ENCODE measurements around the gene HSD17B1. TPM values are rescaled to one million over a fixed set of nuclear protein-coding genes. Genes with fewer than 3 reads are reported as not detected.

The HSD17B1 gene
- total RNA-seq, 3 donors from 2014 or later: 0.10 to 0.53 (median 0.33) TPM

GRCh38 chr17:42578282-42578869, 25.7 kb downstream of the HSD17B1 start:
- Mint-ChIP-seq H3K9me3 (no peaks in the 10 kb centered on the region), H3K27me3 (ENCODE audit: low read depth) (no peaks in the 10 kb centered on the region), H3K36me3 (ENCODE audit: insufficient read depth) (peaks cover 21% of the 10 kb centered on the region), H3K4me3 (peak overlapping the region; percentile 98), H3K4me1 (ENCODE audit: low read depth) (peaks cover 21% of the 10 kb centered on the region)
- ATAC-seq (peak; percentile 33 to 39), DNase-seq (peak; percentile 69)

- no peaks in the 10 kb centered on the region for H3K9me3 Mint-ChIP-seq
- DNase-seq (no peak), ATAC-seq (no peak)
- peak overlapping the region; percentile 55 for H3K4me3 Mint-ChIP-seq
- no peaks in the 10 kb centered on the region for H3K27me3 Mint-ChIP-seq (ENCODE audit: low read depth)
- H3K4me1 Mint-ChIP-seq (ENCODE audit: low read depth): peaks cover 19% of the 10 kb centered on the region
- peaks cover 20% of the 10 kb centered on the region for H3K36me3 Mint-ChIP-seq (ENCODE audit: insufficient read depth)
These were observed 27.2 kb downstream of the HSD17B1 start for GRCh38 chr17:42579794-42580551.

- Mint-ChIP-seq H3K27me3 (ENCODE audit: low read depth) (no peaks in the 10 kb centered on the region), H3K4me3 (no peak overlapping the region), H3K4me1 (ENCODE audit: low read depth) (peaks cover 12% of the 10 kb centered on the region), H3K36me3 (ENCODE audit: insufficient read depth) (peaks cover 27% of the 10 kb centered on the region), H3K9me3 (no peaks in the 10 kb centered on the region)
- ATAC-seq: no peak
- DNase-seq: no peak
These were observed 29.1 kb downstream of the HSD17B1 start for GRCh38 chr17:42581744-42582270.

- H3K4me3 Mint-ChIP-seq: no peak overlapping the region
- DNase-seq: no peak
- ATAC-seq: no peak
- H3K36me3 Mint-ChIP-seq (ENCODE audit: insufficient read depth): peaks cover 29% of the 10 kb centered on the region
- no peaks in the 10 kb centered on the region for H3K9me3 Mint-ChIP-seq
- H3K4me1 Mint-ChIP-seq (ENCODE audit: low read depth): no peaks in the 10 kb centered on the region
- no peaks in the 10 kb centered on the region for H3K27me3 Mint-ChIP-seq (ENCODE audit: low read depth)
These were observed 32.2 kb downstream of the HSD17B1 start for GRCh38 chr17:42584880-42585279.

GRCh38 chr17:42585353-42585752, 32.6 kb downstream of the HSD17B1 start:
- peaks cover 29% of the 10 kb centered on the region for H3K36me3 Mint-ChIP-seq (ENCODE audit: insufficient read depth)
- H3K9me3 Mint-ChIP-seq: no peaks in the 10 kb centered on the region
- ATAC-seq: no peak
- no peaks in the 10 kb centered on the region for H3K4me1 Mint-ChIP-seq (ENCODE audit: low read depth)
- no peaks in the 10 kb centered on the region for H3K27me3 Mint-ChIP-seq (ENCODE audit: low read depth)
- DNase-seq: no peak
- no peak overlapping the region for H3K4me3 Mint-ChIP-seq

- ATAC-seq (no peak), DNase-seq (no peak)
- H3K36me3 Mint-ChIP-seq (ENCODE audit: insufficient read depth): peaks cover 30% of the 10 kb centered on the region
- no peaks in the 10 kb centered on the region for H3K27me3 Mint-ChIP-seq (ENCODE audit: low read depth)
- H3K4me1 Mint-ChIP-seq (ENCODE audit: low read depth): no peaks in the 10 kb centered on the region
- H3K4me3 Mint-ChIP-seq: no peak overlapping the region
- no peaks in the 10 kb centered on the region for H3K9me3 Mint-ChIP-seq
These were observed 33.9 kb downstream of the HSD17B1 start for GRCh38 chr17:42586514-42587230.

GRCh38 chr17:42590886-42591285, 38.2 kb downstream of the HSD17B1 start:
- Mint-ChIP-seq H3K9me3 (no peaks in the 10 kb centered on the region), H3K4me3 (no peak overlapping the region), H3K4me1 (ENCODE audit: low read depth) (peaks cover 3% of the 10 kb centered on the region), H3K36me3 (ENCODE audit: insufficient read depth) (peaks cover 20% of the 10 kb centered on the region), H3K27me3 (ENCODE audit: low read depth) (no peaks in the 10 kb centered on the region)
- DNase-seq (no peak), ATAC-seq (no peak)

- no peak for DNase-seq
- Mint-ChIP-seq H3K4me3 (no peak overlapping the region), H3K4me1 (ENCODE audit: low read depth) (peaks cover 5% of the 10 kb centered on the region), H3K36me3 (ENCODE audit: insufficient read depth) (peaks cover 21% of the 10 kb centered on the region), H3K9me3 (no peaks in the 10 kb centered on the region), H3K27me3 (ENCODE audit: low read depth) (no peaks in the 10 kb centered on the region)
- ATAC-seq: no peak
These were observed 38.7 kb downstream of the HSD17B1 start for GRCh38 chr17:42591411-42591810.

- Mint-ChIP-seq H3K4me3 (no peak overlapping the region), H3K4me1 (ENCODE audit: low read depth) (peaks cover 23% of the 10 kb centered on the region), H3K36me3 (ENCODE audit: insufficient read depth) (peaks cover 18% of the 10 kb centered on the region), H3K9me3 (no peaks in the 10 kb centered on the region), H3K27me3 (ENCODE audit: low read depth) (no peaks in the 10 kb centered on the region)
- DNase-seq (no peak), ATAC-seq (no peak)
These were observed 43.7 kb downstream of the HSD17B1 start for GRCh38 chr17:42596386-42596785.

- Mint-ChIP-seq H3K36me3 (ENCODE audit: insufficient read depth) (peaks cover 17% of the 10 kb centered on the region), H3K4me3 (no peak overlapping the region), H3K27me3 (ENCODE audit: low read depth) (no peaks in the 10 kb centered on the region), H3K9me3 (no peaks in the 10 kb centered on the region), H3K4me1 (ENCODE audit: low read depth) (peaks cover 32% of the 10 kb centered on the region)
- DNase-seq: no peak
- ATAC-seq: no peak
These were observed 46.2 kb downstream of the HSD17B1 start for GRCh38 chr17:42598905-42599304.

- Mint-ChIP-seq H3K4me1 (ENCODE audit: low read depth) (peaks cover 68% of the 10 kb centered on the region), H3K9me3 (no peaks in the 10 kb centered on the region), H3K4me3 (no peak overlapping the region), H3K27me3 (ENCODE audit: low read depth) (no peaks in the 10 kb centered on the region), H3K36me3 (ENCODE audit: insufficient read depth) (peaks cover 17% of the 10 kb centered on the region)
- DNase-seq: no peak
- no peak for ATAC-seq
These were observed 50.6 kb downstream of the HSD17B1 start for GRCh38 chr17:42603318-42603717.

Other genes with a start within 250 kb of the HSD17B1 start
- 100 to 1,000 TPM; 172 to 175 (median 173) TPM for gene STAT3, start 164.5 kb upstream of the HSD17B1 start, total RNA-seq
- 1 to 10 TPM in 1 of 3 donors, under 1 TPM in 2; 0.76 to 1.1 (median 0.92) TPM for gene CAVIN1, start 129.7 kb upstream of the HSD17B1 start, total RNA-seq
- 10 to 100 TPM; 12.8 to 18.0 (median 14.4) TPM for gene ATP6V0A1, start 94.0 kb upstream of the HSD17B1 start, total RNA-seq
- 10 to 100 TPM; 11.6 to 12.9 (median 12.0) TPM for gene NAGLU, start 16.7 kb upstream of the HSD17B1 start, total RNA-seq
- 100 to 1,000 TPM in 2 of 3 donors, 10 to 100 TPM in 1; 98.8 to 110 (median 105) TPM for gene COASY, start 9.2 kb downstream of the HSD17B1 start, total RNA-seq
- gene MLX, start 14.2 kb downstream of the HSD17B1 start, total RNA-seq: 10 to 100 TPM; 69.3 to 90.1 (median 77.7) TPM
- gene PSMC3IP, start 24.8 kb downstream of the HSD17B1 start, total RNA-seq: 10 to 100 TPM; 23.5 to 31.0 (median 26.9) TPM
- 10 to 100 TPM; 27.2 to 37.9 (median 30.0) TPM for gene RETREG3, start 56.5 kb downstream of the HSD17B1 start, total RNA-seq
- gene TUBG1, start 56.8 kb downstream of the HSD17B1 start, total RNA-seq: 100 to 1,000 TPM in 1 of 3 donors, 10 to 100 TPM in 2; 91.7 to 103 (median 93.7) TPM
- 1 to 10 TPM; 5.6 to 7.1 (median 5.9) TPM for gene TUBG2, start 106.4 kb downstream of the HSD17B1 start, total RNA-seq
- gene PLEKHH3, start 124.1 kb downstream of the HSD17B1 start, total RNA-seq: 1 to 10 TPM in 1 of 3 donors, under 1 TPM in 2; 0.56 to 1.2 (median 0.63) TPM
- gene CCR10, start 128.9 kb downstream of the HSD17B1 start, total RNA-seq: under 1 TPM; 0.25 to 0.43 (median 0.32) TPM
- 1 to 10 TPM in 1 of 3 donors, under 1 TPM in 2; 0.73 to 1.3 (median 0.79) TPM for gene CNTNAP1, start 129.6 kb downstream of the HSD17B1 start, total RNA-seq
- gene EZH1, start 192.1 kb downstream of the HSD17B1 start, total RNA-seq: 10 to 100 TPM; 22.2 to 26.5 (median 22.6) TPM
- not detected for gene RAMP2, start 208.3 kb downstream of the HSD17B1 start, total RNA-seq
- gene VPS25, start 220.5 kb downstream of the HSD17B1 start, total RNA-seq: 100 to 1,000 TPM in 1 of 3 donors, 10 to 100 TPM in 2; 92.6 to 106 (median 98.7) TPM
- gene WNK4, start 227.7 kb downstream of the HSD17B1 start, total RNA-seq: under 1 TPM; 0.16 to 0.46 (median 0.38) TPM
- gene COA3, start 245.8 kb downstream of the HSD17B1 start, total RNA-seq: 10 to 100 TPM; 52.2 to 56.2 (median 55.1) TPM
- not detected for gene CNTD1, start 245.9 kb downstream of the HSD17B1 start, total RNA-seq